Measurements from ENCODE around the gene CASTOR1.

DNA sequence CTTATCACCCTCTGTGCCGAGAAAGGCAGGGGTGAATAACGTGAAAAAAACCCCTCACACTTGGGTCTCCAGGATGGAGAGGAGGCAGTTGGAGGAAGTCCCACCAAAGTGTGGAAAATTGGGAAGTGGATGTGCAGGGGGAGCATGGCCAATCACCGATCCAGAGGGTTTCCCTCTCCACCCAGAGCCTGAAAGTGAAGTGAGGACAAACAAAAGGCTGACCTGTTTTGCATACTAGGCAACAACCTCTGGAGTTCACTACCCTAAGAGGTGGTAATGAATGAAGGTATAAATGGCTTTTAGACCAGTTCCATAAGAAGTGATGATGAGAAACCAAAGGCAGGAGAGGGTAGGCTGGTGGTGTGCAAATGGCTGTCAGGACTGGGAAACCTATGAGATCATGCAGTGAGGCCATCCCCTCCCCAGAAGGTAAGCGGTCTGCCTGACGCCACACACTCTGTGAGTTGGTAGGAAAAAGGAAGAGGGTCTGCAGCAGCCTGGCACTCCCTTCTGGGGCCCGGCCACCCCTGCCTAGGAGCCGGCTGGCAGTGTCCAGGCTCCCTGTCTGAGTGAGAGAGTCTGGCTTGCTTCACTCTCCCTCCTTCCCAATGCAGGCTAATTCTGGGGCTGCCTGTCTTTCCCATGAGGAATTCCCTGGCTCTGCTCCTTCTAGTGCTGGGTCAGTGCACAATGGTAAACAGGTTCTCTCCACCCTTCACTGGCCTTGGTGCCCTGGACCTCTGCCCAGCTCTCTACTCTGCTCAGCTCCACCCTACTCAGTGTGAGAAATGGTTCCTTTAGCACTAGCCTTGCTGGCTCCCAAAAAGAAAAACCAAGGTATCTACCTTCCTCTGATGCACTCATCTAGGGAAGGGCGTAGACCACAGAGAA, 21.8 kb upstream of the CASTOR1 start:
- TF ChIP-seq CTCF (conservative IDR thresholded peaks at IDR 0.05; ENCODE audit: low read length): no peak
- TF ChIP-seq EZH2phosphoT487 (IDR thresholded peaks at IDR 0.05; ENCODE audit: borderline replicate concordance): no peak

Data from Loucy (cell line).